ENCODE data around the gene ISCA1. TPM values are rescaled to one million over a fixed set of nuclear protein-coding genes. Genes with fewer than 3 reads are reported as not detected.

ISCA1 gene
- total RNA-seq, 1 donor from 2014 or later = 78.3 TPM

GRCh38 chr9:86238861-86239770 is 43.2 kb downstream of the ISCA1 start:
- no peak overlapping the region for H3K4me3 ChIP-seq
- no peak overlapping the region for H3K27ac ChIP-seq (replicated peaks)
- DNase-seq = no peak
- no peaks in the 10 kb centered on the region for H3K36me3 ChIP-seq
- TF ChIP-seq, protein P1, sequence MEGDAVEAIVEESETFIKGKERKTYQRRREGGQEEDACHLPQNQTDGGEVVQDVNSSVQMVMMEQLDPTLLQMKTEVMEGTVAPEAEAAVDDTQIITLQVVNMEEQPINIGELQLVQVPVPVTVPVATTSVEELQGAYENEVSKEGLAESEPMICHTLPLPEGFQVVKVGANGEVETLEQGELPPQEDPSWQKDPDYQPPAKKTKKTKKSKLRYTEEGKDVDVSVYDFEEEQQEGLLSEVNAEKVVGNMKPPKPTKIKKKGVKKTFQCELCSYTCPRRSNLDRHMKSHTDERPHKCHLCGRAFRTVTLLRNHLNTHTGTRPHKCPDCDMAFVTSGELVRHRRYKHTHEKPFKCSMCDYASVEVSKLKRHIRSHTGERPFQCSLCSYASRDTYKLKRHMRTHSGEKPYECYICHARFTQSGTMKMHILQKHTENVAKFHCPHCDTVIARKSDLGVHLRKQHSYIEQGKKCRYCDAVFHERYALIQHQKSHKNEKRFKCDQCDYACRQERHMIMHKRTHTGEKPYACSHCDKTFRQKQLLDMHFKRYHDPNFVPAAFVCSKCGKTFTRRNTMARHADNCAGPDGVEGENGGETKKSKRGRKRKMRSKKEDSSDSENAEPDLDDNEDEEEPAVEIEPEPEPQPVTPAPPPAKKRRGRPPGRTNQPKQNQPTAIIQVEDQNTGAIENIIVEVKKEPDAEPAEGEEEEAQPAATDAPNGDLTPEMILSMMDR (IDR thresholded peaks at IDR 0.05; ENCODE audit: borderline replicate concordance) = no peak
- H3K4me1 ChIP-seq = peaks cover 9% of the 10 kb centered on the region
- no peaks in the 10 kb centered on the region for H3K27me3 ChIP-seq (ENCODE audit: low read depth)
- intact Hi-C loops (cut with micrococcal nuclease) = no loop called here
- no peaks in the 10 kb centered on the region for H3K9me3 ChIP-seq (replicated peaks)

- TF ChIP-seq, protein P1 (IDR thresholded peaks at IDR 0.05; ENCODE audit: borderline replicate concordance) = no peak
- DNase-seq = no peak
- H3K4me1 ChIP-seq = no peaks in the 10 kb centered on the region
- H3K9me3 ChIP-seq (replicated peaks) = no peaks in the 10 kb centered on the region
- peaks cover 12% of the 10 kb centered on the region for H3K36me3 ChIP-seq
- H3K4me3 ChIP-seq = no peak overlapping the region
- intact Hi-C loops (cut with micrococcal nuclease) = no loop called here
- H3K27me3 ChIP-seq (ENCODE audit: low read depth) = no peaks in the 10 kb centered on the region
- H3K27ac ChIP-seq (replicated peaks) = no peak overlapping the region
Measured at GRCh38 chr9:86230858-86231257, 51.5 kb downstream of the ISCA1 start.

DNA sequence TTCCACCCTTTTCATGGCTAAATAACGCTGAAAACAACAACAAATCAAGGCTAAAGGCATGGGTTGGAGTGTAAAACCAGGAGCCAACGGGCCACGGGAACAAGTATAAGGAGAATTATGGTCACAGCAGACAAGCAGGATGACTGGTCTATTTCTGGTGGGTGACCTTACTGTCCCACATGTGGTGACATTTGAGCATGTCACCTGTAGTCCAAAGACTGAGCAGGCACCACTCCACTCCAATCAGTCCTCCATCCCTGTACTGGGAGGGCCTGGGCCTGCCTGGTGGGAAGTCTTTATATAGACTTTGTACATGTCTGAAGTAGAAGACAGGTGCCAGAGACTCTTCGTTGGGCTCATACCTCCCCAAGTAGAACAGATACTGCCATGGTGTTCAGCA is 59.7 kb downstream of the ISCA1 start:
- TF ChIP-seq, protein P1 (IDR thresholded peaks at IDR 0.05; ENCODE audit: borderline replicate concordance) = no peak
- no peaks in the 10 kb centered on the region for H3K4me1 ChIP-seq
- no peak for DNase-seq
- no peak overlapping the region for H3K4me3 ChIP-seq
- H3K9me3 ChIP-seq (replicated peaks) = no peaks in the 10 kb centered on the region
- H3K27ac ChIP-seq (replicated peaks) = no peak overlapping the region
- intact Hi-C loops (cut with micrococcal nuclease) = no loop called here
- H3K36me3 ChIP-seq = peaks cover 4% of the 10 kb centered on the region
- H3K27me3 ChIP-seq (ENCODE audit: low read depth) = no peaks in the 10 kb centered on the region

GRCh38 chr9:86219606-86220005 is 62.7 kb downstream of the ISCA1 start:
- Histone ChIP-seq H3K4me1 (no peaks in the 10 kb centered on the region), H3K27me3 (ENCODE audit: low read depth) (no peaks in the 10 kb centered on the region), H3K27ac (replicated peaks) (no peak overlapping the region), H3K36me3 (no peaks in the 10 kb centered on the region), H3K4me3 (no peak overlapping the region), H3K9me3 (replicated peaks) (no peaks in the 10 kb centered on the region)
- intact Hi-C loops (cut with micrococcal nuclease) = no loop called here
- no peak for DNase-seq
- TF ChIP-seq, protein P1 (IDR thresholded peaks at IDR 0.05; ENCODE audit: borderline replicate concordance) = no peak

- TF ChIP-seq, protein P1 (IDR thresholded peaks at IDR 0.05; ENCODE audit: borderline replicate concordance) = no peak
- Histone ChIP-seq H3K36me3 (no peaks in the 10 kb centered on the region), H3K9me3 (replicated peaks) (no peaks in the 10 kb centered on the region), H3K4me3 (no peak overlapping the region), H3K27me3 (ENCODE audit: low read depth) (no peaks in the 10 kb centered on the region), H3K27ac (replicated peaks) (no peak overlapping the region), H3K4me1 (no peaks in the 10 kb centered on the region)
- intact Hi-C loops (cut with micrococcal nuclease) = no loop called here
- no peak for DNase-seq
Measured at GRCh38 chr9:86217076-86217755, 65.1 kb downstream of the ISCA1 start.

Other genes with a start within 250 kb of the ISCA1 start
- 3.7 TPM for gene GOLM1, start 183.0 kb downstream of the ISCA1 start, total RNA-seq
- gene C9orf153, start 22.9 kb downstream of the ISCA1 start, total RNA-seq = 0.38 TPM
- gene TUT7, start 71.9 kb upstream of the ISCA1 start, total RNA-seq = 15.0 TPM